Medulla oblongata (tissue), 1 donor: Measurements from ENCODE around the gene TMEM250.
A peak's percentile ranks its signal among the peaks of the same experiment; 100 is the strongest.
"Not testable (repeated sequence)": the region's sequence is repeated elsewhere in the genome, so short reads cannot be mapped to it uniquely, and the experiment has no call there.

ENCODE experiments used
- DNase-seq: peaks from one replicate; pipeline ENCODE4 v3.0.0-alpha.2; 2015; ENCODE audit errors: extremely low spot score

The TMEM250 gene

GRCh38 chr9:136118320-136119060 lies at the start of gene TMEM250:
TSS of gene TMEM250 (minus strand) at chr9:136118875. CDS start at chr9:136116900, 1,975 bp downstream.
- peak; percentile 96 for DNase-seq

GRCh38 chr9:136163248-136163850 lies 44.7 kb upstream of the TMEM250 start:
- no peak for DNase-seq

- DNase-seq, result no peak
These were observed 42.4 kb upstream of the TMEM250 start for GRCh38 chr9:136160995-136161610.

GRCh38 chr9:136160381-136160841 lies 41.7 kb upstream of the TMEM250 start:
- DNase-seq, result no peak

- DNase-seq, result no peak
These were observed 41.2 kb upstream of the TMEM250 start for GRCh38 chr9:136159851-136160250.

- DNase-seq, result no peak
These were observed 39.0 kb upstream of the TMEM250 start for GRCh38 chr9:136157477-136158265.

- DNase-seq, result no peak
These were observed 37.8 kb upstream of the TMEM250 start for GRCh38 chr9:136156209-136157120.

- DNase-seq, result no peak
These were observed 36.9 kb upstream of the TMEM250 start for GRCh38 chr9:136155576-136155975.

GRCh38 chr9:136154943-136155342 lies 36.3 kb upstream of the TMEM250 start:
- DNase-seq, result no peak

- DNase-seq, result no peak
These were observed 34.8 kb upstream of the TMEM250 start for GRCh38 chr9:136153381-136154065.

- DNase-seq, result no peak
These were observed 34.3 kb upstream of the TMEM250 start for GRCh38 chr9:136152931-136153330.

- DNase-seq, result no peak
These were observed 33.8 kb upstream of the TMEM250 start for GRCh38 chr9:136152543-136152866.

GRCh38 chr9:136151848-136152542 lies 33.3 kb upstream of the TMEM250 start:
- DNase-seq, result no peak

- no peak for DNase-seq
These were observed 32.6 kb upstream of the TMEM250 start for GRCh38 chr9:136151214-136151804.

- not testable (repeated sequence) for DNase-seq
These were observed 32.1 kb upstream of the TMEM250 start for GRCh38 chr9:136150664-136151213.

- DNase-seq, result no peak
These were observed 31.2 kb upstream of the TMEM250 start for GRCh38 chr9:136149853-136150252.

- DNase-seq, result no peak
These were observed 30.7 kb upstream of the TMEM250 start for GRCh38 chr9:136149337-136149736.

GRCh38 chr9:136148766-136149165 lies 30.1 kb upstream of the TMEM250 start:
- no peak for DNase-seq
